ENCODE results near the gene EHBP1L1.

The EHBP1L1 gene

GRCh38 chr11:65613091-65613928 lies 37.5 kb downstream of the EHBP1L1 start:
- DNase-seq (ENCODE audit: low read depth in 1 of 2, low spot score in 1 of 2), result no peak

GRCh38 chr11:65615229-65615949 lies 39.5 kb downstream of the EHBP1L1 start, which contains the start of gene PCNX3:
Gene PCNX3, plus strand, starts transcription at chr11:65615776. Its CDS starts 536 bp downstream, at chr11:65616312.
- DNase-seq (ENCODE audit: low read depth in 1 of 2, low spot score in 1 of 2), result peak; percentile 98 to 99

GRCh38 chr11:65615950-65616574 lies 40.2 kb downstream of the EHBP1L1 start:
- DNase-seq (ENCODE audit: low read depth in 1 of 2, low spot score in 1 of 2), result peak in 1 of 2 donors; percentile 26

- DNase-seq (ENCODE audit: low read depth in 1 of 2, low spot score in 1 of 2), result no peak
Observed at GRCh38 chr11:65616575-65617001, 40.7 kb downstream of the EHBP1L1 start.

DNA sequence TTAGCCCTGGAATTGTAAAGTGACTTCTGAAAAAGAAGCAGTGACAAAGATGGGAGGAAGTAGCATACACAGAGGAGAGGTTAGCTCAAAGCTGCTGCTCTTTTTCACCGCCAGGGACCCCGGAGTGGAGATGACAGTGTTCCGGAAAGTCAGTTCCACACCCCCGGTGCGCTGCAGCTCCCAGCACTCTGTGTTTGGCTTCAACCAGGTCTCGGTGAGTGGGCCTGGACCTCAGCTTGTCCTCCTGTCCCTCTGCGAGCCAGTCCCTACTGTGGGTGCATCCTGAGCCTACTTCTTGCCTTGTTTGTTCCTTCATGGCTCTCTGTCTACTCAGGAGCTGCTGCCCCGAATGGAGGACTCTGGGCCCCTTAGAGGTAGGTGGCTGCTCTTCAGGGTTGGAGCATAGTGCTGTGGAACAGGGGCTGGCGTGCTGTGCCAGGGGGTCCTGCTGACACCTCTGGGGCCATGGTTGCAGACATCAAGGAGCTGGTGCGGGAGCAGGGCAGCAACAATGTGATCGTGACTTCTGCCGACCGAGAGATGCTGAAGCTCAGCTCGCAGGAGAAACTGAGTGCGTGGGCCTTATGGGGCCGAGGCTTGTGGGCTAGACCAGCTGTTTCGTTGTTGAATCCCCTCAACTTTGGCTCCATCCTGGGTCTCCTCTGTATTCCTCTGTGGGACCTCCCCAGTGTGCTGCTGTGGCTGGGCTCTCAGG lies 41.4 kb downstream of the EHBP1L1 start:
- no peak for DNase-seq (ENCODE audit: low read depth in 1 of 2, low spot score in 1 of 2)

DNA sequence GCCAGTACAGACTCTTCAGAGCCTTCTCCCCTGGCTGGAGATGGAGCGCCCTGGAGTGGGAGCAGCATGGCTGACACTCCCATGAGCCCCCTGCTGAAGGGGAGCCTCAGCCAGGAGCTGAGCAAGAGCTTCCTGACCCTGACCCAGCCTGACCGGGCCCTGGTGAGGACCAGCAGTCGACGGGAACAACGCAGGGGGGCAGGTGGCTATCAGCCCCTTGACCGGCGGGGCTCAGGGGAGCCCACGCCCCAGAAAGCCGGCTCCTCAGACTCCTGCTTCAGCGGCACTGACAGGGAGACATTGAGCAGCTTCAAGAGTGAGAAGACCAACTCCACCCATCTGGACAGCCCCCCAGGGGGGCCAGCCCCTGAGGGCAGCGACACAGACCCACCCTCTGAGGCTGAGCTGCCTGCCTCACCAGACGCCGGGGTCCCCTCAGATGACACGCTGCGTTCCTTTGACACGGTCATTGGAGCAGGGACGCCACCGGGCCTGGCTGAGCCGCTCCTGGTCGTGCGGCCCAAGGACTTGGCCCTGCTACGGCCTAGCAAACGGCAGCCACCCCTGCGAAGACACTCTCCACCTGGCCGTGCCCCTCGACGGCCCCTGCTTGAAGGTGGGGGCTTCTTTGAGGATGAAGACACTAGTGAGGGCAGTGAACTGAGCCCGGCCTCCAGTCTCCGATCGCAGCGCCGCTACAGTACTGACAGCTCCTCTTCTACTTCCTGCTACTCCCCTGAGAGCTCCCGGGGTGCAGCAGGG lies 42.3 kb downstream of the EHBP1L1 start:
- DNase-seq (ENCODE audit: low read depth in 1 of 2, low spot score in 1 of 2), result no peak

GRCh38 chr11:65618763-65619162 lies 42.9 kb downstream of the EHBP1L1 start:
- no peak for DNase-seq (ENCODE audit: low read depth in 1 of 2, low spot score in 1 of 2)

- DNase-seq (ENCODE audit: low read depth in 1 of 2, low spot score in 1 of 2), result no peak
Observed at GRCh38 chr11:65619281-65619928, 43.6 kb downstream of the EHBP1L1 start.

- no peak for DNase-seq (ENCODE audit: low read depth in 1 of 2, low spot score in 1 of 2)
Observed at GRCh38 chr11:65620666-65621065, 44.8 kb downstream of the EHBP1L1 start.

DNA sequence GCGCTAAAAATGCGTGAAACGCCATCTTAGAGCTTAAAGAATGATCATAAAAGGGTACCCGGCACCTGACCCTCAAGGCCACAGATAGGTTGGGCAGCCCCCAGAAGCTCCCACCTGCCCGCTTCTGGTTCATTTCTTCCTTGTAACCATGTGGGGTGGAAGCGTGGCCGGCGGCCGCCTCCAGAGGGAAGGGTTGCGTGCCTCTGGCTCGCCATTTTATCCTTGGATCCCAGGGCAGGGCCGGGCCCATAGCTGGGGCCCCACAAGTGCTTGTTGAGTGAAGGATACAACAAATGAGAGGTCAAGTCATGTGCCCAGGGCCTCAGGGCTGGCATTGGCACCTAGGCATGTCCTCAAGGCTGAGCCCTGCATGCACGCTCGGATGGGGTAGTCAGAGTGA lies 45.6 kb downstream of the EHBP1L1 start:
- no peak for DNase-seq (ENCODE audit: low read depth in 1 of 2, low spot score in 1 of 2)

GRCh38 chr11:65622011-65622410 lies 46.2 kb downstream of the EHBP1L1 start:
- DNase-seq (ENCODE audit: low read depth in 1 of 2, low spot score in 1 of 2), result no peak

DNA sequence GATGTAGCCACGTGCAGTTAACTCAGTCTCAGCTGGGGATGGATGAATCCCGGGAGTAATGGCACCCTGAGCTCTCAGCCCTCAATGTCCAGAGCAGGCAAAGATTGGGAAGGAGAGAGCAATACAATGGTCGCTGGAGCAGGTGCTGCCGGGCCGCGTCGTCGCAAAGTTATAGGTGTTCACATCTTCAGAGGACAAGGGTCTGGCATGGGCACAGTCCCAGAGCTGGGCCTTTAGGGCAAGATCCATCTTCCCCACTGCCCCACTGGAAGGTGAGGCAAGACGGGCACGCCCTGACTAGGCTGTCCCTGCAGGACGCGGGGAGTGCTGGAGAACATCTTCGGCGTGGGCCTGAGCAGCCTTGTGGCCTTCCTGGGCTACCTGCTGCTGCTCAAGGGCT lies 47.3 kb downstream of the EHBP1L1 start:
- no peak for DNase-seq (ENCODE audit: low read depth in 1 of 2, low spot score in 1 of 2)

GRCh38 chr11:65623852-65624616 lies 48.2 kb downstream of the EHBP1L1 start:
- DNase-seq (ENCODE audit: low read depth in 1 of 2, low spot score in 1 of 2), result no peak

- no peak for DNase-seq (ENCODE audit: low read depth in 1 of 2, low spot score in 1 of 2)
Observed at GRCh38 chr11:65624931-65625627, 49.2 kb downstream of the EHBP1L1 start.

DNA sequence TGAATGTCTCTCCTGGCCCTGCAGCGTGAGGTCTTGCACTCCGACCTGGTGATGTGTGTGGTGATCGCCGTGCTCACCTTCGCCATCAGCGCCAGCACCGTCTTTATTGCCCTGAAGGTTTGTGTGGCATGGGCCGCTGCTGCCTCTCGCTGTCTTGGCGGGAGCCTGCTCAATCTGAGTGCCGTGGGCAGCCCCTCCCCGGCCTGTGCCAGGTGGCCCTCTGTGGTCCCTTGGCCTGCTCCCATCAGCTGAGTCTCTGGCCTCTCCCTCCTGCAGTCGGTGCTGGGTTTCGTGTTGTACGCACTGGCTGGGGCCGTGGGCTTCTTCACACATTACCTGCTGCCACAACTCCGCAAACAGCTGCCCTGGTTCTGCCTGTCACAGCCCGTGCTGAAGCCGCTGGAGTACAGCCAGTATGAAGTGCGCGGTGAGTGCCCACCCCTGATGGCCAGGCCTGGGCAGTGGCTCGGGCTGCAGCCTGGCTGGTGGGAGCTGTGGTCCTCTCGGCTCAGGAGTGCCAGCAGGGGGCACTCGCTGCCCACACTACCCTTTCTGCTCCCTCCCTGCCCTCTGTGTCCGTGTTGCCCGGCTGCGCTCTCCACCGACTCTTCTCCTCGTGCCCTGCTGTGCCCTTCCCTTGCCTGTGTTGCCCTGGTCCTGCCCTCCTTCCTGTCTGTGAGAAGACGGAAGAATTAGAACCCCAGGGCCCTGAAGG lies 49.9 kb downstream of the EHBP1L1 start:
- peak in 1 of 2 donors; percentile 28 for DNase-seq (ENCODE audit: low read depth in 1 of 2, low spot score in 1 of 2)

- no peak for DNase-seq (ENCODE audit: low read depth in 1 of 2, low spot score in 1 of 2)
Observed at GRCh38 chr11:65627202-65627601, 51.3 kb downstream of the EHBP1L1 start.

- no peak for DNase-seq (ENCODE audit: low read depth in 1 of 2, low spot score in 1 of 2)
Observed at GRCh38 chr11:65629579-65629978, 53.7 kb downstream of the EHBP1L1 start.

- DNase-seq (ENCODE audit: low read depth in 1 of 2, low spot score in 1 of 2), result no peak
Observed at GRCh38 chr11:65630215-65630614, 54.4 kb downstream of the EHBP1L1 start.
